ENCODE results near the gene MYPOP. TPM values are rescaled to one million over a fixed set of nuclear protein-coding genes. Genes with fewer than 3 reads are reported as not detected.

Gene MYPOP
- total and polyA plus RNA-seq, 11 donors: 7.9 to 16.0 (median 9.8) TPM

- WGBS, 4 donors: 66 to 73% (median 69%) methylated on average over 6 of the region's 6 CpGs
Measured at GRCh38 chr19:45924891-45925447, 22.6 kb upstream of the MYPOP start.

GRCh38 chr19:45922281-45922680, 19.9 kb upstream of the MYPOP start:
- Histone ChIP-seq H3K27me3 (peaks cover 0 to 16% (median 0%) of the 10 kb centered on the region in 9 donors), H3K4me1 (no peaks in the 10 kb centered on the region), H3K9me3 (no peaks in the 10 kb centered on the region), H3K36me3 (no peaks in the 10 kb centered on the region), H3K4me3 (no peak overlapping the region), H3K27ac (no peak overlapping the region)
- no peak for TF ChIP-seq POLR2A (IDR thresholded peaks at IDR 0.05)
- TF ChIP-seq CTCF (IDR thresholded peaks at IDR 0.05): no peak
- WGBS, 4 donors: 59 to 66% (median 62%) methylated on average over 9 of the region's 9 CpGs
- ATAC-seq: no peak
- intact Hi-C loops (cut with DNase I): loop anchor here in 1 of 10 donors (10.0 kb wide), 1 partner anchor 93 kb away; no protein-coding TSS in a partner anchor
- DNase-seq: no peak

More at GRCh38 chr19:45924891-45925447, 22.6 kb upstream of the MYPOP start:
- no peak for ATAC-seq
- Histone ChIP-seq H3K36me3 (no peaks in the 10 kb centered on the region), H3K9me3 (no peaks in the 10 kb centered on the region), H3K4me1 (peaks cover 0 to 9% (median 2%) of the 10 kb centered on the region in 12 donors), H3K27ac (no peak overlapping the region), H3K4me3 (no peak overlapping the region), H3K27me3 (no peaks in the 10 kb centered on the region)
- no peak for DNase-seq
- intact Hi-C loops (cut with DNase I): loop anchor here in 5 of 10 donors (5.0 to 10.0 kb wide), 4 partner anchors 67 to 92 kb away; no protein-coding TSS in a partner anchor
- no peak for TF ChIP-seq POLR2A (IDR thresholded peaks at IDR 0.05)
- no peak for TF ChIP-seq CTCF (IDR thresholded peaks at IDR 0.05)

DNA sequence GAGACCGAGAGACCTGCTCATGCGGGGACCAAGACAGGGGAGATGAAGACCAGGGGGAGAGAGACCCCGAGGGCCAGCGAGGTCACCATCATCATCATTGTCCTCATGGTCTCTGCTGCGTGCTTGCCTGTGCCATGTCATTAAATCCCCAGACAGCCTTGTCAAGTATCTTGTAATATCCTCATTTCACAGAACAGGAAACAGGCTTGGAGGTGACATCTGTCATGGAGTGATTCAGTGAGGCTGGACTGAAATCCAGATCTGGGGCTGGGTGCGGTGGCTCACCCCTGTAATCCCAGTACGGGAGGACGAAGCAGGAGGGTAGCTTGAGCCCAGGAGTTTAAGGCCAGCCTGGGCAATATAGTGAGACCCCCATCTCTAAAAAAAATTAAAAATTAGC, 18.0 kb upstream of the MYPOP start:
- H3K4me3 ChIP-seq: no peak overlapping the region

More for the DNA sequence above, 18.0 kb upstream of the MYPOP start:
- TF ChIP-seq POLR2A (IDR thresholded peaks at IDR 0.05): no peak
- no peak for TF ChIP-seq CTCF (IDR thresholded peaks at IDR 0.05)
- intact Hi-C loops (cut with DNase I): loop anchor here in 1 of 10 donors (10.0 kb wide), 1 partner anchor 94 kb away; no protein-coding TSS in a partner anchor
- Histone ChIP-seq H3K4me1 (no peaks in the 10 kb centered on the region), H3K9me3 (no peaks in the 10 kb centered on the region), H3K36me3 (no peaks in the 10 kb centered on the region), H3K27ac (no peak overlapping the region), H3K27me3 (peaks cover 0 to 16% (median 0%) of the 10 kb centered on the region in 9 donors)
- 56 to 70% (median 63%) methylated on average over 8 of the region's 8 CpGs for WGBS, 4 donors
- no peak for ATAC-seq
- DNase-seq: no peak

Data from heart left ventricle (tissue), 16 donors.